ENCODE results near the gene ECE2.
"Not testable (repeated sequence)": the region's sequence is repeated elsewhere in the genome, so short reads cannot be mapped to it uniquely, and the experiment has no call there.

The ECE2 gene

GRCh38 chr3:184267249-184267648 lies 8.6 kb upstream of the ECE2 start:
- DNase-seq (ENCODE audit: low spot score): not testable (repeated sequence)

DNA sequence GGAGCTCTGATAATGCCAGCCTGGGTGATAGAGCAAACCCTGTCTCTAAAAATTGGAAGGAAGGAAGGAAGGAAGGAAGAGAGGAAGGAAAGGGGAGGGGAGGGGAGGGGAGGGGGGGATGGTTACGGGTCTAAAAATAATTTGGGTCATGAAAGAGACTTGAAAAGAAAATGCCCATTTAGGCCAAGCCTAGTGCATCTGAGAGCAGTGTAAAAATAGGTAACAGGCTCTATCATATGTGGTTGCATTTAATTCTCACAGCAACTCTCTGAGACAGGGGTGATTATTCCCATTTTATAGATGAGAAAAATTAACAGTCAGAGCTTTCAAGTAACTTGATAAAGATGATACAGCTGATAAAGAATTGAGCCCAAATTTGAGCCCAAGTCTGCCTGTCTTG lies 3.6 kb upstream of the ECE2 start:
- DNase-seq (ENCODE audit: low spot score): no peak

- DNase-seq (ENCODE audit: low spot score): no peak
Measured at GRCh38 chr3:184275381-184275701, 481 bp upstream of the ECE2 start.

GRCh38 chr3:184277366-184277765 lies 1.5 kb downstream of the ECE2 start:
- DNase-seq (ENCODE audit: low spot score): no peak

DNA sequence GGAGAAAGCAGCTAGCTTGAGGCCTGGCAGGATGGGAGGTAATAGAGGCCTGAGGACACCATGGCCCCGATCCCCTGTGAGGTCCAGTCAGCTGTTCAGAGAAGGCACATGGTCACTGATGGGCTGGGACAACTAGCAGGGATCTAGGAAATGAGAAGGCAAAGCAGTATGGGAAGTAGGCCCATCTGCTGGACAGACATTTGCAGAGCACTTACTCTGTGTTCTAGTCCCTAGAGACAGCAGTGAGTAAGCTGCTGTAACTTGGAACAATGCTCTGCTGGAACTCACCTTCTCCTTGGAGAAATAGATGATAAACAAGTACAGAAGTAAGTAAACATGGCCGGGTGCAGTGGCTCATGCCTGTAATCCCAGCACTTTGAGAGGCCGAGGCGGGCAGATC lies 7.1 kb downstream of the ECE2 start:
- DNase-seq (ENCODE audit: low spot score): no peak

DNA sequence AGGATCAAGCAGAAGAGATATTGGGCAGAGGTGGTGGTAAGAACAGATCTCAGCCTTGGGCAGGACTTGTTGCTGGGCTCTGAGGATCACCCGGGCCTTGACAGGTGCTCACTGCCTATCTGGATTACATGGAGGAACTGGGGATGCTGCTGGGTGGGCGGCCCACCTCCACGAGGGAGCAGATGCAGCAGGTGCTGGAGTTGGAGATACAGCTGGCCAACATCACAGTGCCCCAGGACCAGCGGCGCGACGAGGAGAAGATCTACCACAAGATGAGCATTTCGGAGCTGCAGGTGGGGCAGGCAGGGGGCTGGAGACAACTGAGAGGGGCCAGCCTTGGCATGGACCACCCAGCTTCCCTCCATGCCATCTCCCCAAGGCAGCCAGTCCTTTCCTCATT lies 7.9 kb downstream of the ECE2 start:
- no peak for DNase-seq (ENCODE audit: low spot score)

GRCh38 chr3:184284696-184285095 lies 8.9 kb downstream of the ECE2 start:
- peak; percentile 89 for DNase-seq (ENCODE audit: low spot score)

DNA sequence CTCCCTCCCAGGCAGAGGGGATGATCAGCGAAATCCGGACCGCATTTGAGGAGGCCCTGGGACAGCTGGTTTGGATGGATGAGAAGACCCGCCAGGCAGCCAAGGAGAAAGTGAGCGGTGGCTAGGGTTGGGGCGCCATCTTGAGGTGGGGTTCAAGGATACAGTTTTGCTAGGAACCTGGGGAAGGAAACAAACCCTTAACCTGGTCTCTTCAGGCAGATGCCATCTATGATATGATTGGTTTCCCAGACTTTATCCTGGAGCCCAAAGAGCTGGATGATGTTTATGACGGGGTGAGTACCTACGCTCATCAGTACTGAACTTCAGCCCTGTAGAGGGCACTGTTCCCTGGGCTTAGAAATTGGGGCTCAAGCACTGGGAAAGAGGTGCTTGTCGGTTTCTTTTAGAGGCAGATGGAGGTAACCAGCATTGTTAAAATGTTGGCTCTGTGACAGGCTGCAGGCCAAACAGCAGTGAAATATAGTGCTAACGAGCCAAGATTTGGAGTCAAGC lies 13.7 kb downstream of the ECE2 start:
- peak; percentile 77 for DNase-seq (ENCODE audit: low spot score)

DNA sequence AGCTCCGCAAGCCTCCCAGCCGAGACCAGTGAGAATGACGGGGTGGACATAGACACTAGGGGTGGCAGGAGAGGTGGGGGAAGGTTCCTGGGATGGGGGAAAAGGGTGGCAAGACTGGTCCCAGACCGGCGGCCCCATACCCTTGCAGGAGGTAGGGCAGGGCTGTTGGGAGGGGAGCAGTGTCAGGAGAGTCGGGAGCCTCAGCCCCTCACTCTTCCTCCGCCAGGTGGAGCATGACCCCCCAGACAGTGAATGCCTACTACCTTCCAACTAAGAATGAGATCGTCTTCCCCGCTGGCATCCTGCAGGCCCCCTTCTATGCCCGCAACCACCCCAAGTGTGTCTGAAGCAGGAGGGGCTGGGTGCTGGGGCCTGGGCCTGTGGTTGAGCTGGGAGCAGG lies 14.5 kb downstream of the ECE2 start:
- no peak for DNase-seq (ENCODE audit: low spot score)

GRCh38 chr3:184291044-184291737 lies 15.4 kb downstream of the ECE2 start:
- no peak for DNase-seq (ENCODE audit: low spot score)

- DNase-seq (ENCODE audit: low spot score): no peak
Measured at GRCh38 chr3:184291738-184292445, 16.1 kb downstream of the ECE2 start.

GRCh38 chr3:184295771-184296170 lies 19.9 kb downstream of the ECE2 start:
- DNase-seq (ENCODE audit: low spot score): no peak

- no peak for DNase-seq (ENCODE audit: low spot score)
Measured at GRCh38 chr3:184296616-184297015, 20.8 kb downstream of the ECE2 start.

DNA sequence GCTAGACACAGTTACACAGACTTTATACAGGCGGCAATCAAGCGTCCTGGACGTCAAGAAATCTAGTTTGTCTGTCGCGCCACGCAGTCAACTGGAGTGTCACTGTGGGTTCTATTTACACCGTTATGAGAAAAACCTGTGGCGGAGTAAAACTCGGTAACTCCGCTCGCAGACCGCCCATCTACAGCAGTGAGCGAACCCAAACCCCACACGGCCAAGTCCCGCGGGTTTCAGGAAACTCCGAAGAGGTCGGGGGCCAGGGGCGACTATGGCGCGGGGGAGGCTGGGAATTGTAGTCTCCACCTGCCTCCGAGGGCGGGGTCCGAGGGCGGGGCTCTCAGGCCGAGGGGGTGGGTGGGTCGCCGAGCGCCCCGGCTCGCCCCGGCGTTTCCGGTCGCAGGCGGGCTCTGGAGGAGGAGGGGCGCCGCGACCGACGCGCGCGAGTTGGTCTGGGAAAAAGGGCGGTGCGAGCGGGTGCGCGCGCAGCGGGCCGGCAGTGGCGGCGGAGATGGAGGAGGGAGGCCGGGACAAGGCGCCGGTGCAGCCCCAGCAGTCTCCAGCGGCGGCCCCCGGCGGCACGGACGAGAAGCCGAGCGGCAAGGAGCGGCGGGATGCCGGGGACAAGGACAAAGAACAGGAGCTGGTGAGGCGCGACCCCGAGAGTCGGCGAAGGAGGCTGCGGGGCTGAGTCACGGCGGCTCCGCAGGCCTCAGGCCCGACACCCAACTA lies 23.1 kb downstream of the ECE2 start, which contains the start of gene PSMD2:
Gene PSMD2 (plus strand): TSS at position 483 of the 729 bp plus-strand sequence. CDS start 26 bp downstream, at position 509.
- DNase-seq (ENCODE audit: low spot score): peak; percentile 99

- no peak for DNase-seq (ENCODE audit: low spot score)
Measured at GRCh38 chr3:184299488-184300377, 23.9 kb downstream of the ECE2 start.

DNA sequence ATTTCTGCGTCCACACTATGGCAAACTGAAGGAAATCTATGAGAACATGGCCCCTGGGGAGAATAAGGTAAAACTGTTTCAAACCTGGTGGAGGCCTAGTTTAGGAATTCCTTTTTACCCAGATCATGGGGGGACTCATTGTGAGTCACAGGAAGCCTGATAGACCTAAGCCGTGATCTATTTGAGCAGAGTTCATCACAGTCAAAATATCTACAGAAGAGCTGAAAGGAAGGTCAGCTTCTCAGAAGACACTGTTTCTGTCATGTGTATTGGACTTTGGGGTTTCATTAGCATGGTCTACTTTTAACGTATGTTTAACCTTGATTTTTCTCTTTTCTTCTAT lies 24.5 kb downstream of the ECE2 start:
- no peak for DNase-seq (ENCODE audit: low spot score)

DNA sequence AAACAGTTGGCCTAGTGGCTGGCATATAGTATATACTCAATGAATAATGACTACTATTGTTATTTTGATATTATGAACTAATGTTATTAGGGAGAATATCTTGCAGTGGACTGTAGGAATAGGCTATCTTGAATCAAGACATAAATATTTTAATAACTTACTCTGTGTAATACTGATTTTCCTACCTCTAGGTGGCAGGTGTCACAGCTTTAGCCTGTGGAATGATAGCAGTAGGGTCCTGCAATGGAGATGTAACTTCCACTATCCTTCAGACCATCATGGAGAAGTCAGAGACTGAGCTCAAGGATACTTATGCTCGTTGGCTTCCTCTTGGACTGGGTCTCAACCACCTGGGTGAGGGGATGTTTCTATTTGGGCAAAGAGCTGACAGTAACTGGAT lies 29.8 kb downstream of the ECE2 start:
- DNase-seq (ENCODE audit: low spot score): no peak

- DNase-seq (ENCODE audit: low spot score): no peak
Measured at GRCh38 chr3:184306341-184306972, 30.6 kb downstream of the ECE2 start.

DNA sequence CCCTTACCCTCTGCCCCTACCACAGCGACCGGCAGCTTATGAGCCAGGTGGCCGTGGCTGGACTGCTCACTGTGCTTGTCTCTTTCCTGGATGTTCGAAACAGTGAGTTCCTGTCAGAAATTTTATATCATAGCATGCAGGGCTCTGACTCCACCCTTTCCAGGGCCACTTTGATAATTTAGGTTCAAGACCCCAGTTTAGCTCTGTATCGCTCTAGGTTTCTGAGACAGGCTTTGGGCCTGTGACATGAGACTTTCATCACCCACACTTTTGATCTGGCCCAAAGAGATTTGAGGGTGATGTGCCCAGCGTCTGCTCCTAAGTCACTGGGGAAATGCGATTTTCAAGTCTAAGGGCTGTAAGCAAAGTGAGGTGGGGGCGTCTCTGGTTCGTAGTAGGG lies 32.1 kb downstream of the ECE2 start:
- no peak for DNase-seq (ENCODE audit: low spot score)

DNA sequence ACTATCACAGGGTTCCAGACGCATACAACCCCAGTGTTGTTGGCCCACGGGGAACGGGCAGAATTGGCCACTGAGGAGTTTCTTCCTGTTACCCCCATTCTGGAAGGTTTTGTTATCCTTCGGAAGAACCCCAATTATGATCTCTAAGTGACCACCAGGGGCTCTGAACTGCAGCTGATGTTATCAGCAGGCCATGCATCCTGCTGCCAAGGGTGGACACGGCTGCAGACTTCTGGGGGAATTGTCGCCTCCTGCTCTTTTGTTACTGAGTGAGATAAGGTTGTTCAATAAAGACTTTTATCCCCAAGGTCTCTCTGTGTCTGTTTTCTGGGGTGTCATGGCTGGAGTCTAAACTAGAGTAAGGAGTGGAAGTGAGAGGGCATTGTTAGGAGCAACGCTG lies 32.9 kb downstream of the ECE2 start:
- no peak for DNase-seq (ENCODE audit: low spot score)

DNA sequence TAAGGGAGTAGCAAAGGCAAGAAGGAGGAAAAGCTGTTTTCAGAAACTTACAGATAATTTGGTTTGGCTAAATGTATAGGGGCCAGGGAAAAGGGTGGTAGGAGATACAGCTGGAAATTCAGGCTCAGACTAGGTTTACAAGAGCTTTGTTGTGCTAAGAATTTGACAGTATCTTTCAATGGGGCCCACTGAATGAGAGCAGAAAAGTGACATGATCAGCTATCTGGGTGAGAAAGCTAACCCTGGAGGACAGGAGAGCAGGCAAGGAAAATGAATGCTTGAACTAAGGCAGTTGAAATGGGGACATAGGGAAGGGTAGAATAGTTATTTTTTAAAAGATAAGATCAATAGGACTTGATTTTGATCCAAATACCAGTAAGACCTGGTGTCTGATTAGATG lies 35.8 kb downstream of the ECE2 start:
- DNase-seq (ENCODE audit: low spot score): no peak

DNA sequence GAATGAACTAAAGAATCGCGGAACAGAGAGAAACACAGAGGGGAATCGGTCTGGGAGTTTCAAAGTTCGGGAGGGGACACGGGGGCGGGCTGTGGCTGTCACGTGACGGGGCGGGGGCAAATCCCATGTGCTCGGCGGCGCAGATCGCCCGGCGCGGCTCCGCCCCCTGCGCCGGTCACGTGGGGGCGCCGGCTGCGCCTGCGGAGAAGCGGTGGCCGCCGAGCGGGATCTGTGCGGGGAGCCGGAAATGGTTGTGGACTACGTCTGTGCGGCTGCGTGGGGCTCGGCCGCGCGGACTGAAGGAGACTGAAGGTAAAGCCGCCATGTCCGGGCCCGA lies 38.5 kb downstream of the ECE2 start, which contains the start of gene EIF4G1:
Gene EIF4G1 (plus strand): TSS at position 244 of the 337 bp plus-strand sequence. CDS start 1,191 bp downstream, outside the sequence.
- peak; percentile 97 for DNase-seq (ENCODE audit: low spot score)
